Dendritic cell treated with granulocyte-macrophage colony-stimulating factor and Interleukin-4, amounts not matched to agents 40 ng/mL and 50 ng/mL, for 4 days (primary cell): ENCODE measurements around the gene ZDHHC14.

Source experiments
- H3K27ac Mint-ChIP-seq: one replicate; pipeline ENCODE4 v1.8.0; 2022; ENCODE audit warnings: mild to moderate bottlenecking, mixed read lengths
- H3K27me3 Mint-ChIP-seq: one replicate; pipeline ENCODE4 v1.8.0; 2022; ENCODE audit warnings: mild to moderate bottlenecking, mixed read lengths
- H3K36me3 Mint-ChIP-seq: one replicate; pipeline ENCODE4 v1.8.0; 2022; ENCODE audit warnings: low read depth, mixed read lengths
- H3K4me1 Mint-ChIP-seq: one replicate; pipeline ENCODE4 v1.8.0; 2022; ENCODE audit warnings: low read depth, mixed read lengths
- H3K4me3 Mint-ChIP-seq: one replicate; pipeline ENCODE4 v1.8.0; 2022; ENCODE audit warnings: mild to moderate bottlenecking, moderate library complexity, mixed read lengths
- H3K9me3 Mint-ChIP-seq: one replicate; pipeline ENCODE4 v1.8.0; 2022; ENCODE audit warnings: mixed read lengths
- intact Hi-C: fragments of 100-400 bp; cut with micrococcal nuclease; formaldehyde crosslinking; loops from one replicate; pipeline ENCODE4 v1.15.0; 2022

The ZDHHC14 gene

DNA sequence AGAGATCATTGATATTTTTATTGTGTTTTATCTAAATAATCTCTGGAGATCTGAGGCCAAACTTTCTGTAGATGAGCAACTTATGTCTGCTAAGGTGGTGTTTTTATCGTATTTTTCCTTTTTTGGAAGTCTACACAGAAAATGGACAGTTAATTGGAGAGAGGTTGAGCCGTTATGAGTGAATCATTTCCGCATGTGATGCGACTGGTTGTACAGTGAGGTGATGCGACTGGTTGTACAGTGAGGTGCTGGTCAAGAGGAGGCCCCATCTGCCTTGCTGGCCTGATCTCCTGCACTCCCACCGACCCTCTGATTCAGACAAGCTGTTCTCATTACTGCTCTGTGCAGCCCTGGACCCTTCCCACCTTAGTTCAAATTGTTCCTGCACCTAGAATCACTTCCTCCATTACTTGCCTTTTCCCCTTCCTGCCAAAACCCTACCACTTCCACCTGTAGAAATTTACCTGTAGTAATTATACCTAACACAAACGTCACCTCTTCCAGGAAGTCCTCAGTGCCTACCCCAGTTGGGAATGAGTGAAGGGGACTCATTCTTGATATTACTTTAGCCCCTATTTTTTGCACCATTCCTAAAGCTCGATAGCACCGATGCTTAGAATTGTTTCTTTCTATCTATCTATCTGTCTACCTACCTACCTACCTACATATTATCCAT, 100.3 kb downstream of the ZDHHC14 start:
- no peaks in the 10 kb centered on the region for H3K27me3 Mint-ChIP-seq
- H3K4me3 Mint-ChIP-seq, result no peak overlapping the region
- H3K27ac Mint-ChIP-seq, result no peak overlapping the region
- intact Hi-C loops, result no loop called here
- peaks cover 1% of the 10 kb centered on the region for H3K4me1 Mint-ChIP-seq
- H3K9me3 Mint-ChIP-seq, result no peaks in the 10 kb centered on the region
- no peaks in the 10 kb centered on the region for H3K36me3 Mint-ChIP-seq

DNA sequence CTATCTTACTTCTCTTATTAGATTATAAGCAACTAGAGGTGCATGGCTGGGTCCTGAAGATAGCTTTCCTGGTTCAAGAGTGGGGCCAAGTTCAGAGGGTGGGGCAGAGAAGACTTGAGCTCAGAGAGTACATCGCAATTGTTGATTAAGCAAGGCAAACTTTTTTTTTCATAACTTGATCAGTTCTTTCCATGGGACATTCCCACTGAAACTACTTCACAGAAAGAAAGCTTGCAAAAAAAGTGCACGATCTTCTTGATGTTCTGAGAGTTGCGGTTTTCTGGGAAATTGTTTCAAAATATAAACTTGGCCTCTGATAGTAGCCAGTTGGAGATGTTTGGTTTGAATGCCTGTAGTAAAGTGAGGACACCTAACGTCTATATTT, 100.9 kb downstream of the ZDHHC14 start:
- H3K4me3 Mint-ChIP-seq, result no peak overlapping the region
- H3K4me1 Mint-ChIP-seq, result peaks cover 6% of the 10 kb centered on the region
- H3K27ac Mint-ChIP-seq, result no peak overlapping the region
- H3K27me3 Mint-ChIP-seq, result no peaks in the 10 kb centered on the region
- no peaks in the 10 kb centered on the region for H3K9me3 Mint-ChIP-seq
- no peaks in the 10 kb centered on the region for H3K36me3 Mint-ChIP-seq
- intact Hi-C loops, result no loop called here

DNA sequence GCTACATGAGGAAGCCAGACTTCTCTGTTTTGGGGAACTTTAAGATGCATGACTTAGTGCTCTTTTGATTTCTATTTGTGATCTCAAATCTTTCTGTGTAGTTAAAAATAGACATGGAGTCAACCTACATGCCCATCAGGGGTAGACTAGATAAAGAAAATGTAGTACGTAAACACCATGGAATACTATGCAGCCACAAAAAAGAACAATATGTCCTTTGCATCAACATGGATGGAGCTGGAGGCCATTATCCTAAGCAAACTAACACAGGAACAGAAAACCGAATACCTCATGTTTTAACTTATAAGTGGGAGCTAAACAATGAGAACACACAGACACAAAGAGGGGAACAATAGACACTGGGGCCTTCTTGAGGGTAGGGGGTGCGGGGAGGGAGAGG, 102.8 kb downstream of the ZDHHC14 start:
- intact Hi-C loops, result no loop called here
- H3K27me3 Mint-ChIP-seq, result peaks cover 3% of the 10 kb centered on the region
- H3K4me1 Mint-ChIP-seq, result peaks cover 7% of the 10 kb centered on the region
- H3K27ac Mint-ChIP-seq, result no peak overlapping the region
- H3K9me3 Mint-ChIP-seq, result no peaks in the 10 kb centered on the region
- H3K36me3 Mint-ChIP-seq, result no peaks in the 10 kb centered on the region
- H3K4me3 Mint-ChIP-seq, result no peak overlapping the region

DNA sequence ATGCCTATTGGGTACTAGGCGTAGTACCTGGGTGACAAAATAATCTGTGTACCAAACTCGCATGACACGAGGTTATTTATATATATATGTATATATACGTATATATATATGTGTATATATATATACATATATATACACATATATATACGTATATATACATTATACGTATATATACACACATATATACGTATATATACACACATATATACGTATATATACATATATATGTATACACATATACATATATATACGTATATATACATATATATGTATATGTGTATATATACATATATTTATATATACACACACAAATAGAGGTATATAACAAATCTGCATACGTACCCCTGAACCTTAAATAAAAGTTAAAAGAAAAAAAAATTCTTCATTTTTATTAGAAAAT, 103.2 kb downstream of the ZDHHC14 start:
- no peaks in the 10 kb centered on the region for H3K9me3 Mint-ChIP-seq
- no peak overlapping the region for H3K27ac Mint-ChIP-seq
- intact Hi-C loops, result no loop called here
- H3K36me3 Mint-ChIP-seq, result no peaks in the 10 kb centered on the region
- no peak overlapping the region for H3K4me3 Mint-ChIP-seq
- peaks cover 4% of the 10 kb centered on the region for H3K27me3 Mint-ChIP-seq
- peaks cover 7% of the 10 kb centered on the region for H3K4me1 Mint-ChIP-seq

DNA sequence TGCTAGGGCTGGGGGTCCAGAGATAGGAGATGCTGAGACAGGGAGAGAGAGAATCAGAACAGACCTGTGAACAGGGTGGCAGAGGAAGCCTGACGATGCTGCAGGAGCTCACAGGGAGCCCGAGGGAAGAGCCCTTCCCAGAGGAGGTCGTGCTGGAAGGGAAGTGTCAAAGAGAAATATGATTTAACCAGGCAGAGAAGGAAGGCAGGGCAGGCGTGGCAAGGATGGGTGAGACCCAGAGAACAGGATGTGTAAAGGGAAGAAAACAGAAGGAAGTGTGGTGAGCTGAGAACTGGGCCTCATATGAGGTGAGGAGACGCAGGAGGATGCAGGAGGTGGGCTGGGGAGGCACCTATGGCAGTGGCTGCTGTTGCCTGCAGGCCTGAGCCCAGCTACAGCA, 105.6 kb downstream of the ZDHHC14 start:
- Mint-ChIP-seq H3K9me3 (no peaks in the 10 kb centered on the region), H3K36me3 (no peaks in the 10 kb centered on the region), H3K27ac (no peak overlapping the region), H3K27me3 (peaks cover 15% of the 10 kb centered on the region), H3K4me1 (peaks cover 15% of the 10 kb centered on the region), H3K4me3 (no peak overlapping the region)
- intact Hi-C loops, result no loop called here

DNA sequence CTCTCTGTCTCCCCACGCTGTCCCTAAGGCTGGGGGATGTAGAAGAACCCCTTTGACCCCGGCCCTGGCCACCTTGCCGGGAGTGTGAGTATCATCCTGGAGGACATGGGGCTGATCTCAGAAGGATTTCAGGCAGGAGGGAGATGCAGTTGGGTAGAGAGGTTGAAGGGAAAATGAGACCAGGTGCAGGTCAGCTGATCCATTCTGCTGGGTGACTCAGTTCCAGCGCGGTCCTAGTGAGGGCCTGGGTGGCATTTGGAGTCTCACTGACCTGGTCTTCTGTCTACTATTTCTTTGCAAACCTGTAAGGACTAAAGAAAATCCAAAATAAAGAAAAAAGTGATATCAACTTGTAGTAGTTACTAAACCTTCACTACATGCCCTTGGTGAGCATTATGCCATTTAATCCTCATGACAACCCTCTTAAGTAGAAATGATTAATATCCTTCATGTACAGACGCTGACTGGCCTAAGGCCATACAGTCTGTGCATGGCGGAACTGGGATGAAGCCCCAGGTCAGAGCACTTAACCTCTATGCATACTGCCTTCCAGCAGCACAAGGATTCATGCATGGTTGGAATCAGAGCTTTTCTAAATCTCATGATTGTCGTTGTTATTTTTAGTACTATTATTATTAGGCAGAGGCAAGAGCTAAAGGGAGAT, 106.3 kb downstream of the ZDHHC14 start:
- H3K9me3 Mint-ChIP-seq, result no peaks in the 10 kb centered on the region
- H3K4me1 Mint-ChIP-seq, result peaks cover 15% of the 10 kb centered on the region
- intact Hi-C loops, result no loop called here

DNA sequence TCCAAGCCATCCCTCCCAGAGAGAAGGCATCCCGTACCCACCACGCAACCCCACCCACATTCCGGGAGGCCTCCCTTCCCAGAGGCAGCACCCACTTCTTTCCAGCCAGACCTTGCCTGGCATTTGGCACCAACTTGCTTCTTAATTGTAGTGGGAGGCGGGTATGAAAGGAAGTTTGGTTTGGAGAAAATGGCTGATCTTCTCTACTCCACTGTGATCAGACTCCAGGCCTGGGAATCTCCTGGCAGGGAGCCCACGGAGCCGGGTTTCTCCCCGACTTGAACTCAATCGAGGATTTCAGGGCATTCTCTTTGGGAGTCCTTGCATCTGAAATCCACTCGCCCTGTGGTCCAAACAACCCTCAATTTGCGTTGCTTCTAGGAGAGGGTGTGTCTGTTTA, 107.1 kb downstream of the ZDHHC14 start:
- Mint-ChIP-seq H3K9me3 (no peaks in the 10 kb centered on the region), H3K4me3 (no peak overlapping the region), H3K36me3 (no peaks in the 10 kb centered on the region), H3K4me1 (peaks cover 15% of the 10 kb centered on the region), H3K27ac (no peak overlapping the region), H3K27me3 (peaks cover 15% of the 10 kb centered on the region)
- intact Hi-C loops, result no loop called here

More for the DNA sequence above, 106.3 kb downstream of the ZDHHC14 start:
- Mint-ChIP-seq H3K4me3 (no peak overlapping the region), H3K36me3 (no peaks in the 10 kb centered on the region), H3K27me3 (peaks cover 15% of the 10 kb centered on the region), H3K27ac (no peak overlapping the region)

DNA sequence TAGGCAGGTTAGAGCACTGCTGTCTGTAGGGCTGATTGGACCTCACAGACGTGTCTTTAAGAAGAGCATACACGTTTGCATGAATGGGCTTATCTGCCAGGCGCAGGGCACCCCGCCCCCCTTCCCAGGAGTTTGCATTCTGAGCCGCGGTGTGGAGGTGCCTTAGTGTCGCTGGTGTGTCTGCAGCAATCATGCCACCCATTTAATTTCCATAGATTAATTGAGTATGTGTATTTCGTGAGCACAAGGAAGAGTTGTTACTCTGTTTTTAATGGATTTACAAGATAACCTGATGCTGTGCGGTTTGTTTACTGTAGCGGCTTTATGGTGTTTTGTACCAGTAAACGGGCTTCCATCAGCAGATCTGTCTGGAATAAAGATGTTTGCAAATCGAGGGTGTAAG, 107.7 kb downstream of the ZDHHC14 start:
- peaks cover 15% of the 10 kb centered on the region for H3K27me3 Mint-ChIP-seq
- no peaks in the 10 kb centered on the region for H3K36me3 Mint-ChIP-seq
- no peak overlapping the region for H3K27ac Mint-ChIP-seq
- H3K9me3 Mint-ChIP-seq, result no peaks in the 10 kb centered on the region
- intact Hi-C loops, result no loop called here
- H3K4me1 Mint-ChIP-seq, result peaks cover 15% of the 10 kb centered on the region
- H3K4me3 Mint-ChIP-seq, result no peak overlapping the region

DNA sequence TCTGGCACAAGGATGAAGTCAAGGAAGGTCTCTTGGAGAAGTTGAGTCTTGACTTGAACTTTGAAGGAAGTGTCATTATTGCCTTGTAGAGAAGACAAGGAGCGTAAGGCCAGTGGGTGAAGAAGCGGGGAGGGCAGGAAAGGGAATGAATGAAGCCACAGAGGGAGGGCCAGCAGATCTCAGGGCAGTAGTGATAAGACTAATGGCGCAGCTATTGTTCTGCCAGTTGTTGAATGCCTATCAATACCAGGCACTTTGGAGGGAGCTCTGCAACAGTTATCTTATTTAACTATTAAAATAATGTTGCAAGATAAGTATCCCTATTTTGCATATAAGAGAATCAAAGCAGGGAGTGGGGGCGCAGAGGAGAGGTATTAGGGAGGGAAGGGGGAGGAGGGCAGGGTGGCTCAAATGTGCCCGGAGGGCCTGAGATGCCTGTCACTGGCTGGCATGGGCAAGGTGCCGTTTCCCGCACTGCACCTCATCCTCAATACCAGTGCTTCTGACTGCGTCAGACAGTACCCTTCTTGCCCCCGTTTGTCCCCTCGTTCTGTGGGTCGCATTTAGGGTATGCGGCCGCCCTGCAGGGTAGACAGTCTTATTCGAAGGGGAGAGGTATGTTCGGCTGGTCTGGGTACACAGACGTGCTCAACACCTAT, 109.8 kb downstream of the ZDHHC14 start:
- intact Hi-C loops, result no loop called here

DNA sequence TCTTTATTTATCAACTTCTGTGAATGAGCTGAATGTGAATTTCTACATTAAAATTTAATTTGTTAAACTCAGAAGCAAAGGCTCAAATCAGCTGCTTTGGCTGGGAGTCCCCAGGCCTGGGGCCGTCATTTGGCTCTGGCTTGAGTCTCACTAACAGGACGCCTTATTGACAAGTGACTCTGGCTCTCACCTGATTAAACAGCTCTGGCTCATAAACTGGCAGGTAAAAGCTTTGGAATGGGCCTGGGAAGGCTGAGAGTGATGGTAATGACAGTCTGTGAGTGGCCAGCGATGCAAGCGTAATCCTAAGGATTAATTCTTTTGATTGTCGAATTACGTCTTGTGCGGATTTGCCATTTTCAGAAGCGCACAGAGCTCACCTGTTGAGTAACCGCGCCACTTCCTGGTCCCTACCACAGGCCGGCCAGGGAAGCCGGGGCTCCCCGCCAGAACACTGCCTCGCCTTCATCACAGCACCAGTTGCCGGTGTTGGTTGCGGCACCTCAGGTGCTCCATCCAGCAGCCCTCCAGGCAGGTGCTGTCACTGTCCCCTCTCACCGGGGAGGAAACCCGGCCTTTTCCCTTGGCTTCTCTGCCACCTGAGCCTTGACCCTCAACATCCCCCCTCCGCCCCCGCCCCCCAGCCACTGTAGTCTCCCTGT, 110.7 kb downstream of the ZDHHC14 start:
- Mint-ChIP-seq H3K27me3 (peaks cover 15% of the 10 kb centered on the region), H3K27ac (no peak overlapping the region), H3K9me3 (no peaks in the 10 kb centered on the region), H3K4me1 (peaks cover 10% of the 10 kb centered on the region), H3K36me3 (no peaks in the 10 kb centered on the region), H3K4me3 (no peak overlapping the region)
- intact Hi-C loops, result no loop called here

More for the DNA sequence above, 109.8 kb downstream of the ZDHHC14 start:
- peaks cover 15% of the 10 kb centered on the region for H3K4me1 Mint-ChIP-seq
- H3K4me3 Mint-ChIP-seq, result no peak overlapping the region
- H3K9me3 Mint-ChIP-seq, result no peaks in the 10 kb centered on the region
- no peak overlapping the region for H3K27ac Mint-ChIP-seq
- H3K27me3 Mint-ChIP-seq, result peaks cover 15% of the 10 kb centered on the region
- no peaks in the 10 kb centered on the region for H3K36me3 Mint-ChIP-seq

DNA sequence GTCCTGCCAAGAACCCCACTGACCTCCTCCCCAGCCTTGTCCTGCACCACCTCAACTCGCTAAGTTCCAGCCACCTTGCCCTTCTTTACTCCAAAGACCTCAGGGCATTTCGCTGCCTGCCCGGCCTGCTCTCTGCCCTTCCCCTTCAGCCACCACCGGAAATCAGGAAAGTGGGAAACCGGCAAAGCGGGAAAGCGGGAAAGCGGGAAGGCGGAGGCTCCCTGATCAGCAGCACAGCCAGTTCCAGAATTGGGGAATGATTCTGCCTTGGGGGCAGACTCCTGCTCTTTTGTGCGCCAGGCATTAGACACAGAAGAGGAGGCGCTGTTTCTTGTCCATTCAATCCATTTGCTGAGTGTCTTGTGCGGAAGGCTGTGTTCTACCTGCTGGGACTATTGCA, 111.3 kb downstream of the ZDHHC14 start:
- intact Hi-C loops, result no loop called here
- H3K27ac Mint-ChIP-seq, result no peak overlapping the region
- H3K4me3 Mint-ChIP-seq, result no peak overlapping the region
- H3K36me3 Mint-ChIP-seq, result no peaks in the 10 kb centered on the region
- H3K27me3 Mint-ChIP-seq, result peaks cover 15% of the 10 kb centered on the region
- peaks cover 9% of the 10 kb centered on the region for H3K4me1 Mint-ChIP-seq
- no peaks in the 10 kb centered on the region for H3K9me3 Mint-ChIP-seq

DNA sequence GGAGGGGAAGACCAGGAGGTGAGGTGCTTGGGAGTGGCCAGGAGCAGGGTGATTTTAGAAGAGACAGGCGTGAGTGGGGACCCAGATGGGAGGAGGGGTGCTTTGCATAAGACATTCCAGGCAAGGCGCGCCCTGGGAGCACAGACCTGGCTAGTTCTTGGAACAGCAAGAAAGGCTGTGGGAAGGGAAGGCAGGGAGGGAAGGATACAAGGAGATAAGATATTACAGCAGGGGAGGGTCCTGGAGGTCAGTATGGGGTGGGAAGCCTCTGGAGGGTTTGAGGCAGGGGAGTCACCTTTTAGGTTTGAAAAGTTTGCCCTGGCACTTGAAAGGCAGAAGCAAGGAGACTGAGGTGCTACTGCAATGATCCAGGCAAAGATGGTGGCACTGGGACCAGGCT, 111.8 kb downstream of the ZDHHC14 start:
- intact Hi-C loops, result no loop called here
- Mint-ChIP-seq H3K4me3 (no peak overlapping the region), H3K4me1 (peaks cover 9% of the 10 kb centered on the region)

DNA sequence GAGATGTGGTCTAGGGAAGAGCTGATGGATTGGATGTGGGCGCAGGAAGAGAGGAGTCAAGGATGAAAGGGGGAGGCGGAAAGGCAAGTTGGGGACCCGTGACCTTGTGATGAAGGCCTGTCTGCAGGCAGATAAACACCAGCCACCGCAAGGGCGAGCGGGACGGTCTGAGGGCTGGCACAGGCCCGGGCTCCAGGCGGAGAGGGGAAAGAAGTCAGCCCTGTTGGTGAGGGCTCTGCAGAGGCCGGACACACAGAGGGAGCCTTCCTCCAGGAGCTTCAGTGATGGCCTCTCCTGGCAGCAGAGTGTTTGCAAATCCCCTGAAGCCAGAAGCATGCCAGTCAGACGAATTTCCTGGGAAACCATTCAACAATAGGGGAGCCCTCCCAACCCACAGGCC, 112.2 kb downstream of the ZDHHC14 start:
- Mint-ChIP-seq H3K27ac (no peak overlapping the region), H3K27me3 (peaks cover 15% of the 10 kb centered on the region), H3K4me1 (peaks cover 9% of the 10 kb centered on the region), H3K9me3 (no peaks in the 10 kb centered on the region), H3K4me3 (no peak overlapping the region), H3K36me3 (no peaks in the 10 kb centered on the region)
- intact Hi-C loops, result no loop called here

More for the DNA sequence above, 111.8 kb downstream of the ZDHHC14 start:
- no peaks in the 10 kb centered on the region for H3K9me3 Mint-ChIP-seq
- no peaks in the 10 kb centered on the region for H3K36me3 Mint-ChIP-seq
- no peak overlapping the region for H3K27ac Mint-ChIP-seq
- H3K27me3 Mint-ChIP-seq, result peaks cover 15% of the 10 kb centered on the region

DNA sequence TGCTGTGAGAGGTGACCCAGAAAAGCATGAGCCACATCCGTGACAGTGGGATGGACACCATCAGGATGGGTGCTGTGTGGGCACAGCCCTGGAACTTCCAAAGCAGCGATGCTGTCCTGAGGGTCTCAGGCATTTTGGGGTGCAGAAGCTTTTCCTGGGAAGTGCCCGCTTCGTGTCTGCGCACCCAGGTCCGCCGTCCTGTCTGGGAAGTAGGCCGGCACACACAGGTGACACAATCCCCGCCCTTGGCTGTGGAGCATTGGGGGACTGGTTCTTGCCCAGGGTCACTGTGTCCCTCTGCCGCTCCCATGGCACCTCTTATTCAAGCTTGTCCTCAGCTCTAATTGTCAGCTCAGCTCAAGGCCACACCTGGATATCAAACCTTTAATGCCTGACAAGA, 112.6 kb downstream of the ZDHHC14 start:
- no peaks in the 10 kb centered on the region for H3K36me3 Mint-ChIP-seq
- H3K27me3 Mint-ChIP-seq, result peaks cover 14% of the 10 kb centered on the region

More for the DNA sequence above, 112.6 kb downstream of the ZDHHC14 start:
- H3K4me1 Mint-ChIP-seq, result peaks cover 9% of the 10 kb centered on the region
- H3K27ac Mint-ChIP-seq, result no peak overlapping the region
- no peaks in the 10 kb centered on the region for H3K9me3 Mint-ChIP-seq
- intact Hi-C loops, result no loop called here
- no peak overlapping the region for H3K4me3 Mint-ChIP-seq
